Ramos (cell line): ENCODE results near the gene CRYAB.
"Not testable (repeated sequence)": the region's sequence is repeated elsewhere in the genome, so short reads cannot be mapped to it uniquely, and the experiment has no call there.

Experiments
- in situ Hi-C: fragments of 300-500 bp; cut with MboI; formaldehyde crosslinking; loops from one replicate; pipeline ENCODE4 v1.14.3; 2022; ENCODE audit warnings: low sequenced_read_pairs; ENCODE audit not compliant: unreplicated experiment

The CRYAB gene

GRCh38 chr11:111910676-111911562, 651 bp downstream of the CRYAB start:
- in situ Hi-C loops: no loop called here

GRCh38 chr11:111909378-111909777, 2.2 kb downstream of the CRYAB start:
- in situ Hi-C loops: no loop called here

DNA sequence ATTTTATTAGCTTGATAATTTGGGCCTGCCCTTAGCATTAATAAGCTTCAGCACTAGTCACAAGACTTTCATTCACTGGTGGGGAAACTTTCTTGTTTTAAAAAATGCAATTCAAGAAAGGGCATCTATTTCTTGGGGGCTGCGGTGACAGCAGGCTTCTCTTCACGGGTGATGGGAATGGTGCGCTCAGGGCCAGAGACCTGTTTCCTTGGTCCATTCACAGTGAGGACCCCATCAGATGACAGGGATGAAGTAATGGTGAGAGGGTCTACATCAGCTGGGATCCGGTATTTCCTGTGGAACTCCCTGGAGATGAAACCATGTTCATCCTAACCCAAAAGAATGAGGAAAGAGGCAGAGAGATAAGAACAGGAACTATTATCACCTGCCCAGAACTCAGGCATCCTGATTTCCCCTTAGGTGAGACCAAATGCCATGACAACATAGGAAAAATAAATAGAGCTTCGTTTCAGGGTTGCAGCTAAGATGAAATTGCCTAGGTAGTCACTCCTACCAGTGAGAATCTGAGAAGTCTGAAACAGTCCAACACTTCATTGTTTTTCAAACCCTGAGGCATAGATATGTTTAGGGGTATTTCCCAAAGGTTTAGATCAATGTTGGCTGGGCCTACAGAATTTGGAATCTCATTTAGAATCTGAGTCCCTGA, 2.8 kb downstream of the CRYAB start:
- in situ Hi-C loops: no loop called here

GRCh38 chr11:111906680-111907079, 4.9 kb downstream of the CRYAB start:
- in situ Hi-C loops: no loop called here

GRCh38 chr11:111905411-111905810, 6.2 kb downstream of the CRYAB start:
- in situ Hi-C loops: no loop called here

DNA sequence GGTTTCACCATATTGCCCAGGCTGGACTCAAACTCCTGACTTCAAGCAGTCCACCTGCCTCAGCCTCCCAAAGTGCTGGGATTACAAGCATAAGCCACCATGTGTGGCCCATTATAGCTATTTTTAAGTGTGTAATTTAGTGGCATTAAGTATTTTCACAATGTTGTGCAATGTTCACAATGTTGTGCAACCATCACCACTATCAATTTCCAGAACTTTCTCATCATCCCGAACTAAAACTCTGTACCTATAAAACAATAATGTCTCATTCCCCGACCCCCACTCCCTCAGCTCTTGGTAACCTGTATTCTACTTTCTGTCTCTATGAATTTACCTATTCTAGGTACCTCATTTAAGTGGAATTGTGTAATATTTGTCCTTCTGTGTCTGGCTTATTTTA, 24.7 kb downstream of the CRYAB start:
- in situ Hi-C loops: no loop called here

GRCh38 chr11:111886032-111886431, 25.5 kb downstream of the CRYAB start:
- in situ Hi-C loops: no loop called here

- in situ Hi-C loops: not testable (repeated sequence)
Observed at GRCh38 chr11:111885053-111885452, 26.5 kb downstream of the CRYAB start.

DNA sequence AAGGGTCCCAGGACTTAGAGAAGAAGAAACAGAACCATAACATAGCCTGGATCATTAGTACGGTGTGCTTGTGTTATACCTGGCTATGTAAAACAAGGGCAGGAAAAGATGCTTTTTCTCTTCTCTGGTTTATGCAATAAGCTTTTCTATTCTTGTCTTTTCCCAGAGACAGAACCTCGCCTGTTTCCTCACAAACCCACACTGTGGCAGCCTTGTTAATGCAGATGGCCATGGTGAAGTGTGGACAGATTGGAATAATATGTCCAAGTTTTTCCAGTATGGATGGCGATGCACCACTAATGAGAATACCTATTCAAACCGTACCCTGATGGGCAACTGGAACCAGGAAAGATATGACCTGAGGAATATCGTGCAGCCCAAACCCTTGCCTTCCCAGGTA, 29.4 kb downstream of the CRYAB start:
- in situ Hi-C loops: no loop called here

DNA sequence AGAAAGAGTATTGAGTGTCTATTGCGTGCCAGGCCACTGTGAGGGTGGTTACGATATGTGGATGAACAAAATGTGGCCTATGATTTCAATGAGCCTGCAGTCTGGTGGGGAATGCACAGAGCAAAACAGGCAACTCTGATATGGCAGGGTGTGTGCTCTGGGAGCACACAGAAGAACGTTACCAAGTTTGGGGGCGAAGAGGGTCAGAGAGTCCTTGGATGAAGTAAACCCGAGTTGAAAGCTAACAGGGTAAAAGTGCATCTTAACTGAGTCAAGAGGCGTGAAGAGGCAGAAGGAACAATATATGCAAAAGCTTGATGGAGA, 32.0 kb downstream of the CRYAB start:
- in situ Hi-C loops: no loop called here

GRCh38 chr11:111878849-111879636, 32.5 kb downstream of the CRYAB start, which contains the start of the genes CFAP68 and FDXACB1:
Gene CFAP68 (plus strand): TSS chr11:111879541. CDS start chr11:111879561, 20 bp downstream.
Gene FDXACB1 (minus strand): TSS chr11:111879165. CDS start chr11:111879132, 33 bp downstream.
- in situ Hi-C loops: no loop called here

DNA sequence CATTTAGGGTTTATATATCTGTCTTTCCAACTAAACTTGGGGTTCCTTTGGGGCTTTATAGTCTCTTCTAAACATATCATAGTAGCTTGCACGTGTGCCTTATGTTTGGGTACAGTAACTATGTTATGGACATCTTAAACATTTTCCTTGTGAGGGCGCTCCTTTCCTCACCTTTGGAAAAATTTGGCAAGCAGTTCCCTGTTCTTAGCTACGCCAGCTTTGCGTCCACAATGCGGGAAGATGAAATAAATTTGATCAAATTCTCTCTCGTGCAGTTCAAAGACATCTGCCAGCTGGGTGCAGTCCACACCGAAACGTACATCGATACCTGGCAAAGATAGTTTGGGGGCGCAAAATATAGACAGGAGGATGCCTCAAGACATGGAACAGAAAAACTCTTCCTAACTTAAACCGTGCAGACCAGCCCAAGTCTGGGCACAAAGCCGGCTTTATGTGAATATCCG, 33.2 kb downstream of the CRYAB start:
- in situ Hi-C loops: no loop called here

DNA sequence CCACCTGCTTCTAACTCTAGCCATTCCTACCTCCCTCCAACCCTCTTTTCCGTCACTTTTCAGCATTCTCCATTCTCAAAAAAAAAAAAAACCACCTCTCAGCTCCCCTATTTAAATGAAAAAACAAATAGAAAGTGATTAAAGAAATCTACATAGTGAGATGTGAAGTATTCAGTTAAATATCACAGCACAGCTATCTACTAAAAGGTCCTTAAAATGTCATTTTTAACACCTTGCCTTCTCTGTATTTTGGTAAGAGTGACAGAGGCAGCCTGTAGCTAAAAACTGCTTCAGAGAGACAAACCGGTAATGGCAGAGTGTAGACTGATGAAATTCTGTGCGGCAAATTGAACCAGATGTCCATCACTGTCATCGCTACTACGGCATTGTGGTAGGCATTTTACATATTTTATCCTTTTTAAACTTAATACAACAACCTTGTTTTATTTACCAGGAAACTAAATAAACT, 39.8 kb downstream of the CRYAB start:
- in situ Hi-C loops: no loop called here

DNA sequence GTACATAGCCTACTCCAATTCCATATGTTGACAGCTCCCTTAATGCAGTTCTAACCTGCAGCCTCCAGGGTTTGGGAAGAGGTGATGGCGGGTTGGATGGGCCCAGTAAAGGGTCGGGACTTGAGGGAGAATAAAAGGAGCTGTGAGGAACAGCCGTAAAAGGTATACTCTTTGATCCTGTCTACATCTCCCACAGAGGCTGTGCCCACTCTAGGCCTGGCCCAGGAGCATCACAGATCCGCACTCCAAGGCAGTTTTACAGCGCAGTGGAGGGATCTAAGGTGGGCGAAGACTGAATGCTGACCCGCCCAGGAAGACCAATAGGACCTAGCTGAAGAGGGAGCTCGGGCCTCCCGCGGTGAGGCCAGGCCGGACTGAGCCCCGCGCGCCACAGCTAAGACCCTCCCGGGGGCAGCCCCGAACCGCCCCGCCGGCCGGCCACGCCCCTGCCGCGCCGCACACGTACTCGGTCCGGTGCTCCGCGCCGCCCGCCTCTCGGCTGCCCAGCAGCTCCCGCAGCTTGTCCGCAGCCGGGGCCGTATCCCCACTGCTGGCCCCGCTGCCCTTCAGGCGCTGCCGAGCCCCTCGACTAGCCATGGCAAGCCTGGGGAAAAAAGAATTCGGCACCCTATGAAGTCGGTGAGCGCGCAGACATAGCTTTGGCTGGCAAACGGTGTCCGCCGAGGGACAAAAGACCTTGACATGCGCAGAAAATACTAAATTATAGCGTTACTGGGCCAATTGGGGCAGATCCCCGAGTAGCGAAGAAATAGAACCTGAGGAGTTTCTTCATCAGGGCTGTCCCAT, 40.5 kb downstream of the CRYAB start, which contains the start of gene ALG9:
Gene ALG9, minus strand, starts transcription at position 696 of the 807 bp plus-strand sequence. Its CDS starts 99 bp downstream, at position 597.
- in situ Hi-C loops: no loop called here

DNA sequence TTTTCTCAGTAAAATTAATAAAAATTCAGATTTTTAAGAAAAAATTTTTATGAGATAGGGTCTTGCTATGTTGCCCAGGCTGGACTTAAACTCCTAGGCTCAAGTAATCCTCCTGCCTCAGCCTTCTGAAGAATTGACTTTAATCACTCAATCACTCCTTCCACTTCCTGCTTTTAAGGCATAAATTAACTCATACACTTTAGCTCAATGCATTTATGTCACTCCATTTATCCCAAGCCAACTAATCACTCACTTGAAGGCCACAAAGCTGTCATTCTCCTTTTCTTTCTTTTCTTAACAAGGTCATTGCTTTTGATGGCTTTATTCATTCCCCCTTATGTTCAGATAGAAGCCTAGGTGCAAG, 41.1 kb downstream of the CRYAB start:
- in situ Hi-C loops: no loop called here

GRCh38 chr11:111870113-111870512, 41.5 kb downstream of the CRYAB start:
- in situ Hi-C loops: no loop called here

DNA sequence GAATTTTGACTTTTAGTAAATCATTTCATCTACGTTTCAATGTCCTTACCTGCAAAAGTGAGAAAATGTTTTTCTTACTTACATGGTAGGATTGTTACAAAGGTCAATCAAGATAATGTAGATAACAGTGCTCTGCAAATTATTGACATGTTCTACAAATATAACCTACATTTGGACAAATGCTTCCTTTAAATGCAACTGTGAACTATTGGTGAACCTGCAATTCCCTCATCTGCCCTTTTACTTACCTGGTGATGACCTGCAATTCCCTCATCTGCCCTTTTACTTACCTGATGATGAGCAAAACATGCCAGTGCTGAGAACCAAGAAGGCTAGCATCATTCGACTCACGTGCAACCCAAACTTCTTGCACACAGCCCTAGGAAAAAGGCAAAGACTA, 51.3 kb downstream of the CRYAB start:
- in situ Hi-C loops: no loop called here
